Smooth muscle cell of the coronary artery (primary cell): ENCODE data around the gene RRP12. TPM values are rescaled to one million over a fixed set of nuclear protein-coding genes. Genes with fewer than 3 reads are reported as not detected.

Experiments used
- total RNA-seq: library from RNA; depleted of rRNA; stranded (reverse); fragments of >200 nt; gene quantifications from 2 replicates; pipeline ENCODE4 v1.2.3, GENCODE V29; 2014; ENCODE audit warnings: low replicate concordance

RRP12 gene
- 11.0 and 12.5 TPM in 2 replicates for total RNA-seq

GRCh38 chr10:97400665-97401454 lies at the start of gene RRP12:
Gene RRP12 (minus strand): TSS chr10:97401340. CDS start chr10:97401231, 109 bp downstream.

GRCh38 chr10:97445722-97446639 lies 44.8 kb upstream of the RRP12 start, which contains the start of the genes EXOSC1 and ZDHHC16:
Gene EXOSC1 (minus strand): TSS chr10:97446006. CDS start chr10:97445985, 21 bp downstream.
Gene ZDHHC16 (plus strand): TSS chr10:97446175. CDS start chr10:97451676, 5,501 bp downstream.

DNA sequence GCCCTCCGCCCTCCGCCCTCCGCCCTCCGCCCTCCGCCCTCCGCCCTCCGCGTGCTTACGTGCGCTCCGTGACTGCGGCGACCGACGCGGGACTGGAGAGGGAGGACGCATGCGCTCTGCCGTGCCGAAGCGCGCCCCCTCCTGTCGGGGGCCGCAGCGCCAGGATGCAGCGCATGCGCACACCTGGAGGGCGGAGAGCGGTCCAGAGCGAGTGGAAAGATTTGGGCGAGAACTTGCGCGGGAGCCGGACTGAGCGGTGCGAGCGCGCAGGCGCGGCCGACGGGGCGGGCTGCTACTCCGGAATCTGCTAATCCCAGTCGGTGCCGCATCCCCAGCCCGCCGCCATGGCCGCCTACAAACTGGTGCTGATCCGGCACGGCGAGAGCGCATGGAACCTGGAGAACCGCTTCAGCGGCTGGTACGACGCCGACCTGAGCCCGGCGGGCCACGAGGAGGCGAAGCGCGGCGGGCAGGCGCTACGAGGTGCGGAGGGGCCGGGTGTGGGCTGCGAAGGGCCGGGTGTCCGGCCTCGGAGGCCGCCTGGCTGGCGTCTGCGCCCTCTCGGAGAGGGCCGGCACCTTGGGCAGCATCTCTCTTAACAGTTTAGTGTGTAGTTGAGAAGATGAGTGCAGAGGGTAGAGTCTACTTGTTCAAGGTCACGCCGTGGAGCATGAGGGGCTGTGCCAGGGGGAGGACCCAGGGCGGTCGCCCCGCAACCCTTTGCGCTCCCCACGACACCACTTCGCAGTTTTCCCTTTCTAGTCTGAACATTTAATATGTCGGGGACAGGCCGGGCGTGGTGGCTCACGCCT lies 25.0 kb upstream of the RRP12 start, which contains the start of gene PGAM1:
Gene PGAM1, plus strand, starts transcription at position 228 of the 812 bp plus-strand sequence. Its CDS starts 117 bp downstream, at position 345.

DNA sequence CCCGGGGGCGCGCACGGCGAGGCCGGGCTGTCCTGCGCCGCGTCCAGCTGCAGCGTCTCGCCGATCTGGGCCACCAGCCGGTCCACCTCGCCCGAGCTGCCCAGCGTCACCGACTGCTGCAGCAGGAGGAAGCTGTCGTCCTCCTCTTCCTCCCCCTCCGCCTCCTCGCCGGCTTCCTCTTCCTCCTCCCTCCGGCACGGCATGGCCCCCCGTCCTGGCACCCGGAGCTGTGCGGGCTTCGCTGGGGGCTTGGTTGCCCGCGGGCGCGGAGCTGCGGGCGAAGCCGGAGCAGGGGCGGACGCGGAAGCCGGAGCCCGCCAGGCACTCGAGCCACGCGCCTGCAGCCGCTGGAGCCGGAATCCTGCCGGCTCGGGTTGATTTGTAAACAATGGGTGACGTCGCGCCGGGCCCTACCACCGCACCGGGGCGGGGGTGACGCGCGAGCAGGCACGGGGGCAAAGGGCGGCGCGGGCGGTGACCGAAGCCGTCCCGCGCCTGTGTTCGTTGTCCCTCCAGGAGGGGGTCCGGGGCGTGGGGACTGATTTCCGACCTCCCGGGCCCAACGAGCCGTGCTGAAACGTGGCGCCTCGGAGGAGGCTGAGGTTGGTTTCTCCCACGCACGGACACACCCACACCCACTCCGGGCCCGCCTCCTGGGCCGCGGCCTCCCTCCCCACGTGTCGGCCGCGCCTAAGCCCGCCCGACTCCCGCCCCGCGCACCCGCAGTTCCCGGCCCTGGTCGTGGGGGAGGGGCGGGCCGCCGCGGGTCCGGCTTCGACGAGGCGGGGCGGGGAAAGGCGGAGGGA lies 66.6 kb downstream of the RRP12 start, which contains the start of gene FRAT2:
Gene FRAT2, minus strand, starts transcription at position 360 of the 806 bp plus-strand sequence. Its CDS starts 157 bp downstream, at position 203.

DNA sequence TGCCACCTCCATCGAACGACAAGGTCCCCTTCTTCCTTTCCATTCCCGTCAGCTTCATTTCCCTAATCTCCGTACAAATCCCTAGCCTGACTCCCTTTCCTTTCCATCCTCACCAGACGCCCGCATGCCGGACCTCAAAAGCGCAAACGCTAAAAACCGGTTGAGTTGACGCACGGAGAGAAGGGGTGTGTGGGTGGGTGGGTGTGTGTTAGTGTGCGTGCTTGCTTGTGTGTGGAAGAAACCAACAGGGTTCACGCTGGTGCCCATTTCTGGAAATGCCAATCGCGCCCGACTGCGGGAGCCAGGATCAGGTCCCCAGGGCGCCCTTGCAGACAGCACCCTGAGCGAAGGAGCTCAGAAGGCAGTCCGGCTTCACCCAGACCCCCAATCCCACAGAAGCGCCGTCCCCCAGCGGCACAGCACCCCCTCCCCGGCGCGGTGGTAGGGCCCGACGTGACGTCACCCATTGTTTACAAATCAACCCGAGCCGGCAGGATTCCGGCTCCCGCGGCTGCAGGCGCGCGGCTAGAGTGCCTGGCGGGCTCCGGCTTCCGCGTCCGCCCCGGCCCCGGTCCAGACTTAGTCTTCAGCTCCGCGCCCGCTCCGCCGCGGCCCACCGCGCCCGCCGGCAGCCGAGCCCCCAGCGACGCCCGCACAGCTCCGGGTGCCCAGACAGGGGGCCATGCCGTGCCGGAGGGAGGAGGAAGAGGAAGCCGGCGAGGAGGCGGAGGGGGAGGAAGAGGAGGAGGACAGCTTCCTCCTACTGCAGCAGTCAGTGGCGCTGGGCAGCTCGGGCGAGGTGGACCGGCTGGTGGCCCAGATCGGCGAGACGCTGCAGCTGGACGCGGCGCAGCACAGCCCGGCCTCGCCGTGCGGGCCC lies 82.1 kb downstream of the RRP12 start, which contains the start of gene FRAT1:
Gene FRAT1, plus strand, starts transcription at position 500 of the 880 bp plus-strand sequence. Its CDS starts 183 bp downstream, at position 683.

Other genes starting within 250 kb of the RRP12 start
- under 0.01 and 0.35 TPM in 2 replicates for gene SLIT1, start 215.4 kb downstream of the RRP12 start, total RNA-seq
- gene ARHGAP19, start 108.7 kb downstream of the RRP12 start, total RNA-seq, result 4.8 and 4.9 TPM in 2 replicates
- gene FRAT1, start 82.1 kb downstream of the RRP12 start, total RNA-seq, result 0.83 and 1.1 TPM in 2 replicates
- 2.7 and 3.0 TPM in 2 replicates for gene FRAT2, start 66.6 kb downstream of the RRP12 start, total RNA-seq
- gene PGAM1, start 24.9 kb upstream of the RRP12 start, total RNA-seq, result 227 and 387 TPM in 2 replicates
- gene EXOSC1, start 44.7 kb upstream of the RRP12 start, total RNA-seq, result 19.8 and 34.3 TPM in 2 replicates
- gene ZDHHC16, start 44.8 kb upstream of the RRP12 start, total RNA-seq, result 31.9 and 36.7 TPM in 2 replicates
- gene MMS19, start 97.1 kb upstream of the RRP12 start, total RNA-seq, result 36.6 and 49.8 TPM in 2 replicates
- 16.3 and 30.3 TPM in 2 replicates for gene UBTD1, start 97.6 kb upstream of the RRP12 start, total RNA-seq
- gene ANKRD2, start 171.4 kb upstream of the RRP12 start, total RNA-seq, result 0.15 and 0.59 TPM in 2 replicates
- 0.75 and 0.94 TPM in 2 replicates for gene HOGA1, start 183.0 kb upstream of the RRP12 start, total RNA-seq
- 0.08 TPM in 1 of 2 replicates, not detected in the other for gene C10orf62, start 188.4 kb upstream of the RRP12 start, total RNA-seq
- 4.2 and 8.1 TPM in 2 replicates for gene MORN4, start 232.2 kb upstream of the RRP12 start, total RNA-seq
- 11.7 and 16.9 TPM in 2 replicates for gene PI4K2A, start 239.3 kb upstream of the RRP12 start, total RNA-seq